WTC11 (cell line): ENCODE data around the gene NLN. TPM values are rescaled to one million over a fixed set of nuclear protein-coding genes. Genes with fewer than 3 reads are reported as not detected.
"Not testable (repeated sequence)": the region's sequence is repeated elsewhere in the genome, so short reads cannot be mapped to it uniquely, and the experiment has no call there.

Experiments used
- ATAC-seq: fragments of 200-7000 bp; cut with Tn5 transposase; 2 replicates; pipeline ENCODE4 v1.10.0; 2021; ENCODE audit warnings: mild to moderate bottlenecking, moderate library complexity
- CTCF ChIA-PET: fragments of 300-600 bp; sonication (Branson Sonifier 250); formaldehyde crosslinking; loops from one replicate; lab custom pipeline; 2021; ENCODE audit warnings: antibody characterized with exemption; lab: Charles Lee
- POLR2A ChIA-PET: fragments of 350-600 bp; sonication (Branson Sonifier 250); formaldehyde crosslinking; loops from one replicate; lab custom pipeline; 2021; ENCODE audit warnings: antibody characterized with exemption; lab: Charles Lee
- DNase-seq: peaks from one replicate; pipeline ENCODE4 v3.0.0; 2021; ENCODE audit warnings: low spot score
- H3K27ac Mint-ChIP-seq: 2 replicates; pipeline ENCODE4 v1.8.0; 2021; ENCODE audit warnings: mixed read lengths
- H3K27me3 Mint-ChIP-seq: 2 replicates; pipeline ENCODE4 v1.8.0; 2021; ENCODE audit warnings: low read depth, mild to moderate bottlenecking, moderate library complexity, mixed read lengths
- H3K36me3 Mint-ChIP-seq: 2 replicates; pipeline ENCODE4 v1.8.0; 2021; ENCODE audit warnings: mixed read lengths
- H3K4me1 Mint-ChIP-seq: 2 replicates; pipeline ENCODE4 v1.8.0; 2022; ENCODE audit warnings: mixed read lengths
- H3K4me3 Mint-ChIP-seq: 2 replicates; pipeline ENCODE4 v1.8.0; 2021; ENCODE audit warnings: mild to moderate bottlenecking, moderate library complexity, mixed read lengths
- H3K9me3 Mint-ChIP-seq: 2 replicates; pipeline ENCODE4 v1.8.0; 2021; ENCODE audit warnings: mixed read lengths
- CREM ChIP-seq: sonication (generic); formaldehyde crosslinking; IDR thresholded peaks from 2 replicates; pipeline ENCODE4 v1.8.1; 2022; ENCODE audit warnings: mild to moderate bottlenecking, missing genetic modification reagents, moderate library complexity
- GTF2I ChIP-seq: fragments of 250-450 bp; sonication (Bioruptor Pico); conservative IDR thresholded peaks from 2 replicates; pipeline ENCODE4 v1.4.0; 2021; ENCODE audit warnings: mild to moderate bottlenecking
- HMGXB4 ChIP-seq: sonication (generic); formaldehyde crosslinking; IDR thresholded peaks from 2 replicates; pipeline ENCODE4 v1.8.1; 2023; ENCODE audit warnings: mild to moderate bottlenecking, moderate library complexity, missing genetic modification reagents
- JAZF1 ChIP-seq: fragments of 250-450 bp; sonication (Bioruptor Pico); IDR thresholded peaks from 2 replicates; pipeline ENCODE4 v1.9.0; 2021; ENCODE audit warnings: moderate library complexity, mild to moderate bottlenecking, inconsistent platforms
- JUN ChIP-seq: sonication (generic); formaldehyde crosslinking; IDR thresholded peaks from 2 replicates; pipeline ENCODE4 v1.8.0; 2023; ENCODE audit warnings: mild to moderate bottlenecking, missing genetic modification reagents
- MYBL2 ChIP-seq: sonication (generic); formaldehyde crosslinking; IDR thresholded peaks from 2 replicates; pipeline ENCODE4 v1.8.1; 2023; ENCODE audit warnings: mild to moderate bottlenecking, moderate library complexity, missing genetic modification reagents
- NFATC4 ChIP-seq: fragments of 250-450 bp; sonication (Bioruptor Pico); IDR thresholded peaks from 2 replicates; pipeline ENCODE4 v1.9.0; 2021; ENCODE audit warnings: mild to moderate bottlenecking
- NFE2L1 ChIP-seq: sonication (generic); formaldehyde crosslinking; IDR thresholded peaks from 2 replicates; pipeline ENCODE4 v1.8.1; 2023; ENCODE audit warnings: missing genetic modification reagents
- NR3C1 ChIP-seq: sonication (generic); formaldehyde crosslinking; conservative IDR thresholded peaks from 2 replicates; pipeline ENCODE4 v1.8.1; 2023; ENCODE audit warnings: low read depth, mild to moderate bottlenecking, missing genetic modification reagents
- SMAD4 ChIP-seq: sonication (generic); formaldehyde crosslinking; IDR thresholded peaks from 2 replicates; pipeline ENCODE4 v1.8.0; 2022; ENCODE audit warnings: mild to moderate bottlenecking, missing genetic modification reagents
- SOX15 ChIP-seq: fragments of 250-450 bp; sonication (Bioruptor Pico); IDR thresholded peaks from 2 replicates; pipeline ENCODE4 v1.9.0; 2021; ENCODE audit warnings: mild to moderate bottlenecking
- USF2 ChIP-seq: sonication (generic); formaldehyde crosslinking; IDR thresholded peaks from 2 replicates; pipeline ENCODE4 v1.8.1; 2023; ENCODE audit warnings: mild to moderate bottlenecking, missing genetic modification reagents, moderate library complexity
- ZMAT4 ChIP-seq: fragments of 250-450 bp; sonication (Bioruptor Pico); IDR thresholded peaks from 2 replicates; pipeline ENCODE4 v1.9.0; 2021; ENCODE audit warnings: mild to moderate bottlenecking
- ZNF138 ChIP-seq: sonication (generic); formaldehyde crosslinking; conservative IDR thresholded peaks from 2 replicates; pipeline ENCODE4 v1.8.1; 2022; ENCODE audit warnings: mild to moderate bottlenecking, moderate library complexity, missing genetic modification reagents
- ZNF281 ChIP-seq: sonication (generic); formaldehyde crosslinking; IDR thresholded peaks from 2 replicates; pipeline ENCODE4 v1.8.0; 2023; ENCODE audit warnings: mild to moderate bottlenecking, missing genetic modification reagents
- ZNF512 ChIP-seq: sonication (generic); formaldehyde crosslinking; IDR thresholded peaks from 2 replicates; pipeline ENCODE4 v1.8.1; 2022; ENCODE audit warnings: missing genetic modification reagents, borderline replicate concordance
- ZNF671 ChIP-seq: fragments of 250-450 bp; sonication (Bioruptor Pico); IDR thresholded peaks from 2 replicates; pipeline ENCODE4 v1.8.0; 2021; ENCODE audit warnings: mild to moderate bottlenecking
- ZSCAN18 ChIP-seq: fragments of 250-450 bp; sonication (Bioruptor Pico); IDR thresholded peaks from 2 replicates; pipeline ENCODE4 v2.1.2; 2022; ENCODE audit warnings: mild to moderate bottlenecking, moderate library complexity
- total RNA-seq: library from RNA; stranded (reverse); gene quantifications from 3 replicates; pipeline ENCODE4 v1.2.3, GENCODE V29; 2021

The NLN gene
- total RNA-seq, 1 experiment from 2014 or later = 163 TPM

- TF ChIP-seq ZNF512 (CRISPR knock-in tag) (no peak), ZNF138 (CRISPR knock-in tag) (no peak)
Measured at GRCh38 chr5:65728218-65728617, 6.2 kb downstream of the NLN start (continued).

GRCh38 chr5:65730910-65731309 lies 8.9 kb downstream of the NLN start:
- peak overlapping the region; percentile 86 for H3K27ac Mint-ChIP-seq
- DNase-seq (no peak), ATAC-seq (no peak)
- no peaks in the 10 kb centered on the region for H3K36me3 Mint-ChIP-seq
- H3K9me3 Mint-ChIP-seq = no peaks in the 10 kb centered on the region
- no peaks in the 10 kb centered on the region for H3K27me3 Mint-ChIP-seq
- TF ChIP-seq ZSCAN18 (CRISPR knock-in tag) = no peak
- TF ChIP-seq NR3C1 (CRISPR knock-in tag) = no peak
- TF ChIP-seq GTF2I (CRISPR knock-in tag) = no peak
- no peak for TF ChIP-seq SOX15 (CRISPR knock-in tag)
- TF ChIP-seq MYBL2 (CRISPR knock-in tag) = no peak
- TF ChIP-seq ZMAT4 = no peak
- TF ChIP-seq NFATC4 = no peak
- TF ChIP-seq CREM (CRISPR knock-in tag) = no peak
- TF ChIP-seq JAZF1 = no peak
- no peak for TF ChIP-seq NFE2L1 (CRISPR knock-in tag)
- ChIA-PET POLR2A (no interaction called here), CTCF (no interaction called here)
- no peak overlapping the region for H3K4me3 Mint-ChIP-seq
- peaks cover 29% of the 10 kb centered on the region for H3K4me1 Mint-ChIP-seq

GRCh38 chr5:65732046-65732445 lies 10.0 kb downstream of the NLN start:
- POLR2A ChIA-PET = interaction anchor here (0.6 kb wide), 1 partner anchor 14 kb away, joined by 4 read pairs; no protein-coding TSS in a partner anchor
- not testable (repeated sequence) for H3K9me3 Mint-ChIP-seq, H3K36me3 Mint-ChIP-seq

GRCh38 chr5:65734196-65734775 lies 12.3 kb downstream of the NLN start:
- DNase-seq, H3K4me3 Mint-ChIP-seq, CTCF ChIA-PET, H3K9me3 Mint-ChIP-seq, ATAC-seq, H3K27me3 Mint-ChIP-seq, H3K36me3 Mint-ChIP-seq, H3K27ac Mint-ChIP-seq: not testable (repeated sequence)
- POLR2A ChIA-PET = interaction anchor here (0.7 kb wide), 1 partner anchor 12 kb away, joined by 3 read pairs; no protein-coding TSS in a partner anchor
- H3K4me1 Mint-ChIP-seq = peaks cover 22% of the 10 kb centered on the region

More at GRCh38 chr5:65732046-65732445, 10.0 kb downstream of the NLN start:
- H3K27me3 Mint-ChIP-seq, H3K27ac Mint-ChIP-seq, H3K4me3 Mint-ChIP-seq, CTCF ChIA-PET, DNase-seq, ATAC-seq: not testable (repeated sequence)
- H3K4me1 Mint-ChIP-seq = peaks cover 25% of the 10 kb centered on the region

- Mint-ChIP-seq H3K36me3 (no peaks in the 10 kb centered on the region), H3K4me3 (no peak overlapping the region), H3K4me1 (peaks cover 16% of the 10 kb centered on the region), H3K27me3 (no peaks in the 10 kb centered on the region), H3K9me3 (0 out of 2 replicates have a peak, but pooled peaks cover 3% of the 10 kb centered on the region), H3K27ac (no peak overlapping the region)
- POLR2A ChIA-PET = no interaction called here
- ATAC-seq = no peak
- DNase-seq = no peak
- CTCF ChIA-PET = no interaction called here
- TF ChIP-seq SMAD4 (CRISPR knock-in tag) = no peak
- TF ChIP-seq ZNF281 = no peak
- TF ChIP-seq JUN = no peak
- TF ChIP-seq USF2 = no peak
- TF ChIP-seq SOX15 (CRISPR knock-in tag) = no peak
- TF ChIP-seq ZNF671 (CRISPR knock-in tag) = no peak
- no peak for TF ChIP-seq HMGXB4 (CRISPR knock-in tag)
Measured at GRCh38 chr5:65734921-65735320, 12.9 kb downstream of the NLN start.
